ENCODE measurements around the gene ZNRF3.

The ZNRF3 gene

DNA sequence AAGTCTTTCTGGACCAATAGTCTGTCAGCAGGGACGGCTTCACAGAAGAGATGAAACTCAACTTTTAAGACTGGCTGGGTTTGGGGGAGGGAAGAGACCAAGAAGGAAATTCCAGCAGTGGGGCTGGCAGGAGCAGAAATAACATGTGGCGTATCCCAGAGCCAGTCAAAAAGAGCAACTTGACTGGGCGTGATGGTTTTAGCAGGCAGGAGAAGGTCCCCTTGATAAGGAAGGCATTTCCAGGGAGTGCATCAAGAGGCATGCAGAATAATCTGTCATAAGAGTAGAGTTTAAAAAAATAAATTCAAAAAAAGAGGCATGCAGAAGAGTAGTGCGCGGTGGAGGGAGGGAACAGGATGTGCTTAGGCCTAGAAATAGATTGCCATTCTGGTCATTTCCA lies 125.8 kb downstream of the ZNRF3 start:
- DNase-seq (ENCODE audit: low read depth in 2 of 2) = no peak

DNA sequence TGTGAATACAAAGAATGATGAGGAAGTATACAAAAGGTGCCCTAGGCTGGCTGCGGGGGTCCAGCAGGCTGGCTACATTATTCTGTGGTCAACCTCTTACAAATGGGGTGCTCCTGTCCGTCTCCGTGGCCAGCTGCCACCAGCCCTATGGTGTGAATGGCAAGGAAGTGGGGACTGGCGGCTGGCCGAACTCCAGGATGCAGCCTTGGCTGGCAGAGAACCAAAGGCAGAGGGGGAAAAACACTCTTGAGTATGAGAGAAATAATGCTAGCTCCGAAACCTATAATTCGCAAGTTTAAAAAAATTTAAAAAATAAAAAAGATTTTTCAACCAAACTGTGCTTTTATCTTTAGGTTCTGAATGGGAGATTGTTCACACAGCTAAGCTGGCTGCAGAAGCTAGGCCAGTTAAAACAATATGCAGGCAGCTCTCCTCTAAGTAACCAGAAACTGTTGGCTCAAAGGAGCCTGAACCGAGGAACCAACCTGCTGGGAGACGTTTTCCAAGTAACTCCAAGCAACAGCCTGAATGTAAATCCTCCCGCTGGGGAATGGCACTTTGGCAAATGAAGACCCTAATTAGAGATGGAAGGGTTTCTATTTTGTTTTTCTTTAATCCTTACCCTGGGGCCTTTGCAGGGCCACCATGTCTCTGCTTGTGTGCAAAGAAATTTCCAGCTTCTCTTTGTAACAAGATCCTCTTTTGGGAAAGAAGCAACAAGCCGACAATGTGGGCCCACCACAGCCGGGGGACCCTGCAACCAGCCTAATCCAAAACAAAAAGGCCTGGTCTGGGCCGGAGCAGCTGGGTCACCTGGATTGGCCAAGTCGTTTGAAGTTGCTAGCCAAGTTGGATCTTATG lies 128.1 kb downstream of the ZNRF3 start:
- no peak for DNase-seq (ENCODE audit: low read depth in 2 of 2)

DNA sequence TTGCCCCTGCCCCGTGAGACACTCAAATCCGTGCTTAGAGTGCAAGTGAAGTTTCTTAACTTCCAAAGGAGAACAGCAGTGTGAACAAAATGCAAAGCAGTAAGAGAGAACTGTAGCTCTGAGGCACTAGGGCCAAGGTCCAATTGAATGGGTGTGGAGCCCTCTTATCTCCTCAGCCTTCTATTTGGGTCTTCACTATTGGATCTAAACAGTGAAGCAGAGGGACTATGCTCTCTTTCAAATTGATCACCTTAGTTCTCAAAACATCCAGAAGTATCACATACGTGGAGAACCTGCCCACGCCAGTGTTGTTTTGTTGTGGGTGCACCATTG lies 128.7 kb downstream of the ZNRF3 start:
- DNase-seq (ENCODE audit: low read depth in 2 of 2) = no peak

DNA sequence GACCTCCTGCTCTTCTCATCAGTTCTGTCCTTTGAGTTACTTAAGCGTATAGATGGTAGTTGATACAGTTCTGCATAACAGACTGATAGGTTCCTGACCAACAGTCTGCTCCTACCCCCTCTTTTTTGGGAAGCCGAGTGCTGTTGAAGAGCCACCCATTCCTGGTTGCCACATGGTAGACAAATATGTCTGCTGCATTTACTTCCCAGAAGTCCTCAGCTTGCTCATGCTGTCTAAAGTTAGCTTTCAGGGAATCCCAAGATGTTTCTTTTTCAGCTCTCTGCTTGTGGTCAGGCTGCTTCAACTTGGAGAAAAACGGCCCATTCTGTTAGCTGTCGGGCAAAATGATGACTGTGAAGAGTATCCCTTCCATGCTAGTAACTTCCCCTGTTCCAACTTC lies 129.6 kb downstream of the ZNRF3 start:
- DNase-seq (ENCODE audit: low read depth in 2 of 2) = no peak

DNA sequence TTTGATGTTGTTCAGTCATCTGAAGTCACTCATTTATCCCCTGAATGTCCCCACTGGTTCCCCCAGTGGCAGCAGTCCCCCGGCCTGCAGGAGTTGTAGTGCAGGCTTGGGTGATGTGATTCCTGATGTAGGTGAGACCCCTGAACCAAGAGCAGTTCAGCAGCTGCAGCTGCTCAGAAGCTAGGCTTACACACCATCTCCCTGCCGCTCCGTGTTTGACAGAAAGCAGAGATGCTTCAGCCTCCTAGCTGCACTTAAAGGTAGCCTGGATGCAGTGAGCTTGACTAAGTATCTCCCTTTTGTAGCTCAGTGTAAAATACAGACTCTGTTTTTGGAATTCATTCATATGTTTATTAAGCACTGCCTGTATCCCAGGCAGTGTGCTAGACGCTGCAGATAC lies 130.9 kb downstream of the ZNRF3 start:
- no peak for DNase-seq (ENCODE audit: low read depth in 2 of 2)

DNA sequence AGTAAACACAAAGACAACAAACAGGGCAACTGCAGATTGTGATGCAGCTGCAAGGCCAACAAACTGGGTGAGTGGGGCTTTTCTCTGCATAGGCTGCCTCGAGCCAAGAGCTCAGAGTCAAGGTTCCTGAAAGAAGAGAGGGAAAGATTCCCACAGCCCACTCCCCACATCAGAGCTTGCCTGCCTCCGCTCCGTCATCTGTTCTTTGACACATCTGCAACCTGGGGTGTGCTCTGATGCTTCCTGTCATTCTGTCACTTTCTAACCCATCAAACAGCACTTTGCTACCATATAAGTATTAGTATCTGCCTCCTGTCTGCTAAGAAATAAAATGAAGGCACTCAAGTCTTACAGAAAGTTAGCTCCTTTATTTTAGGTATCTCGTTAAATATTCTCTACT lies 131.4 kb downstream of the ZNRF3 start:
- no peak for DNase-seq (ENCODE audit: low read depth in 2 of 2)

DNA sequence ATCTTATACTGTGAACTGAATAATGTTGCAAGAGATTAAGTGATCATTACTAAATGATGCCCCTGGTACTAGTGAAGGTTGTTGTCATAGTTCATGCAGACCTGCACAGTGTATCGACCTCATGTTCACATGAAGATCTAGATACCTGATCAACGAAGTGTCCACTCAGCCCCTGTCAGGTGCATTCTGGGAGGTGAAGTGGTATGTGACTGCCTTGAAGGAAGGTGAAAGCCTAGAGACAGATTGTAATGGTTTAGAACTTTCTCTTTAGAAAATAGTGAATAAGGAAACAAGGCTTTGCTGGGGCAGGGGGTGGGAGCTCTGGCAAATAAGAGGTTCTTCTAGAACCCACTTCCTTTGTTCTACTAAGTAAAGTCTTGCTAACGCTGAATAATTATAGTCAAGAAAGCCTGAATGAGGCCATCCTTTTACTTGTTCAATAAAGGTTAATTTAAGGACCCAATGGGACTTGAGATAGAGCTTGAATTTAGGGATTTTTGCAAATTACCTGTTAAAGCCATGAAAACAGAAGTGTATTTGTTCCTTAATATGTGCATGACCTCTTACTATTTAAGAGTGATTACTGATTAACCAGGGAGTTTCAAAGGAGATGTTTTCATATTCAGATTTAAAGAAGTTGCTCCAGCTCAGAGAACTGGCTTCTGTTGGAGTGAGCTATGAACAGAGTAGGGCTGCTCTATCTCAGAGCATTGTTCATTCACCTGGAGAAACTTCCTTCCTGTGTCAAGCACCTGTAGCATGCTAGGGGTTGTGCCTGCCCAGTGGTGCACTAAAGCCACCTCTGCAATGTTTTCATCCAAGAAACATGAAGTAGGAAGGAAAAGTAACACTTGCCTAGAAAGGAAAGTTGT lies 132.9 kb downstream of the ZNRF3 start:
- DNase-seq (ENCODE audit: low read depth in 2 of 2) = no peak

DNA sequence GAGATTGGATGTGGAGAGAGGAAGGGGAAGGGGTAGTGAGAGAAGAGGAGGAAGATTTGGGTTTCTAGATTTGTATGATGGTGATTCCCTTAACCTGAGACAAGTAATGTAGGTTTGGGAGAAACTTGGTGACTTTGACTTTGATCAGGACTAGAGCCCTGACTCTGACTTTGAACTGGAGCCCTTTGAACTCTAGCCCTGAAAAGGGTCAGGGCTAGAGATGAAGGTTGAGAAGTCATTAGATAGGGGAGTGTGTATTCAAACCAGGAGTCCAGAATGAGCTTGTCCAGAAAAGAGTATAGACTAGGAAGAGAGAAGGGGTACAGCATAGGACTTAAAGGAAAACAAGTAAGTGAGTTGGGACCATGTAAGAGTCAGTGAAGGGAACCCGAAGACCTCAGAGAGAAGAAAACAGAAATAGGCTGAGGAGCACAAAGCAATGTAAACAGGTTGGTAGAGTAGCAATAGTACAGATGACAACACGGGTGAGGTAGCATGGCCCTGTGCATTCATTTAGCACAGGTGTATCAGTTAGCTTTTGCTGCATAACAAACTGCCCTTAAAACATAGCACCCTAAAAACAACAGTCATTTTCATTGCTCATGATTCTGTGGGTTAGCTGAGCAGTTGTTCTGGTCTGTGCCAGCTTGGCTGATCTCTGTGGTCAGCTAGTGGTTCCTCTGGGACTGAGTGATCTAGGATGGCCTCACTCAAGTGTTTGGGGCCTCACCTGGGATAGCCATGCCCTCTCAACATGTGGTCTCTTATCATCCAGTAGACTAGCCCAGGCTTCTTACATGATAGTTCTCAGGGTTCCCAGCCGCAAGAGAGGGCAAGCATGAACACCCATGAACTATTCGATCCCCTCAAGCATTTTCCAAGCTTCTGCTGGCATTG lies 135.2 kb downstream of the ZNRF3 start:
- DNase-seq (ENCODE audit: low read depth in 2 of 2) = no peak

DNA sequence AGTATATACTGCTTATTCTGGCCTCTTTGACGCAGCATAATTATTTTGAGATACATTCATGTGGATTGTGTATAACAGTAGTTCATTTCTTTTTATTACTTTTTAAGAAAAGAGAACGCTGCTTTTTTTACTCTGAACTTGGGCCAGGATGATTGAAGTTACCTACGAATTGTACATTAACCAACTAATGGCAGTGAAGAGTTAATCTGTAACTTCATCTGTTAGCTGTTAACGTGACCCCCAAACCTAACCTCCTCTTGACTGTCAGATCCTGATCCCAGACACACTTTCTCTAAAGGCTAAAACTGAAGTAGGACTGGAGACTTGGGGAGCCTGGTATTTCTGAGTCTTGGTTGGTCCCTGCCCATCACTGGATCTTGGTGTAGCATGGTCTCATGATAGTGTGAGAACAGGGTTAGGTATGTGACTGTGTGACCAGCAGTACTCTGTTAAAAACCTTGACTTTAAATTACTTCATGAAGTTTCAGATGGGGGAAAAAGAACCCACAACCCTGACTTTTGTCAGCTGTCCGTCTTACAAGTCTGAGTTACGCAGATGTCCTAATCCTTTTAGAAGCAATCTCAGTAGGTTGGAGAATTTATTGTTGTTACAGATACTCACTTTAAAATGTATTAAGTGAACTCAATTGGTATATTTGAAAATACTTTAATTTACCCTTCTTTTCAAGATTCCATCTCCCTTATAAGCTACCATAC lies 138.9 kb downstream of the ZNRF3 start:
- DNase-seq (ENCODE audit: low read depth in 2 of 2) = no peak

DNA sequence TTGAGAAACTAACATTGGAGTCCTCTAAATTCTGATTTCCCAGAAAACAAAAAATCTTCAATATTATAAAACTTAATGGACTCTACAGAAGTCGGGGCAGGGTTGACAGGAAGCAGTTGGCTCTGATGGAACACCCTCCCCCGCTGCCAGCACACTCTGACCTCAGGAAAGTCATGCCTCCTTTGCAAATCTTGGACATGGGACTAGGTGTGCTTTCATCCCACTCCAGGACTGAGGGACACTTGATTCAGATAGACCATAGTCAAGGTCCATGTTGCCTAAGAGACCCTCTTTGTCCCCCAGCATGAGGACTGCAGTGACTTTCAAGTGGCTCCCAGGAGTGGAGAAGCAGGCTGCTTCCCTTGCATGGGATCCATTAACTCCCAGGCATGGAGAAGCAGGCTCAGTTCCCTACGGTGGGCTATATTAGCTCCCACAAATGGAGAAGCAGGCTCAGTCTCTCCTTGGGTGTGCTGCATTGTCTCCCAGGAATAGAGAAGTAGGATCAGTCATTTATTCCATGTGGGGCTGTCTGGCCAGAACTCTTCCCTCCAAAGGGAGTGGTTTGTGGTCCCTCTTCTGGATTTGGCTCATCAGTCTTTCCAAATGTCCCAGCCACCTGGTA lies 139.9 kb downstream of the ZNRF3 start:
- no peak for DNase-seq (ENCODE audit: low read depth in 2 of 2)

DNA sequence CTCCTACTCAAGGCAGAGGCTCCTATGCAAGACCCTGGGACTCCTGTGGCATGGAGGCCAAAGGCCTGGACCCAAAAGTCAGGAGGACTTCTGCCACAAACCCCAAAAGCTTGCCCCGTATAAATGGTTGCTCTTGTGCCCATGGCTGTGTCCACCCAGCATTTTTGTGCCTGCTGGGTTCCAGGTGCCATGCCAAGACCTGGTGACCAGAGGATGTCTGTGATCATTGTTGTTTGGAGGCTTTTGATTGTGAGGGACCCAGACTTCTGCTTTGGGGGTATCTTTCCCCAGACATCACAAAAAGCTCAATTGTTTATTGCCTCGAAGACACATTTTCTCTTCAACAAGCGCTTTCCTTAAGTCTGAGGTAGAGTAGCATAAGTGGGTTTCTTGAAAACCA lies 143.2 kb downstream of the ZNRF3 start:
- DNase-seq (ENCODE audit: low read depth in 2 of 2) = no peak

DNA sequence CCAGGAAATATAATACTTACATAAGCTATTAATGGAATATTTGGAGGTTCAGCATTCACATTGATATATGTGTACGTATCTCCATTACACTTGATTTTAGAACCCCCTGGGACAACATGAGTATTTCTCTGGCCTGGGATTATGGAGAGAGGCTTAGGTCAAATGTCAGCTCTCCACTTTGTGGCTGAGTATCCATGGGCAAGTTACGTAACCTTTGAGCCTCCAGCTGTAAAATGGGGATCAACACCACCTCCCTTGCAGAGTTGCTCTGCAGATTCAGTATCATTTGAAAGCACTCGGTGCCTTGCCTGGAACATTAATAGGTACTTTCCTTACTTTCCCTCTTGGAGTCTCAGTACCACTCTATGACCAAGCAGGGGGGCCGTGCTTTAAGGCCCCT lies 145.1 kb downstream of the ZNRF3 start:
- DNase-seq (ENCODE audit: low read depth in 2 of 2) = no peak

DNA sequence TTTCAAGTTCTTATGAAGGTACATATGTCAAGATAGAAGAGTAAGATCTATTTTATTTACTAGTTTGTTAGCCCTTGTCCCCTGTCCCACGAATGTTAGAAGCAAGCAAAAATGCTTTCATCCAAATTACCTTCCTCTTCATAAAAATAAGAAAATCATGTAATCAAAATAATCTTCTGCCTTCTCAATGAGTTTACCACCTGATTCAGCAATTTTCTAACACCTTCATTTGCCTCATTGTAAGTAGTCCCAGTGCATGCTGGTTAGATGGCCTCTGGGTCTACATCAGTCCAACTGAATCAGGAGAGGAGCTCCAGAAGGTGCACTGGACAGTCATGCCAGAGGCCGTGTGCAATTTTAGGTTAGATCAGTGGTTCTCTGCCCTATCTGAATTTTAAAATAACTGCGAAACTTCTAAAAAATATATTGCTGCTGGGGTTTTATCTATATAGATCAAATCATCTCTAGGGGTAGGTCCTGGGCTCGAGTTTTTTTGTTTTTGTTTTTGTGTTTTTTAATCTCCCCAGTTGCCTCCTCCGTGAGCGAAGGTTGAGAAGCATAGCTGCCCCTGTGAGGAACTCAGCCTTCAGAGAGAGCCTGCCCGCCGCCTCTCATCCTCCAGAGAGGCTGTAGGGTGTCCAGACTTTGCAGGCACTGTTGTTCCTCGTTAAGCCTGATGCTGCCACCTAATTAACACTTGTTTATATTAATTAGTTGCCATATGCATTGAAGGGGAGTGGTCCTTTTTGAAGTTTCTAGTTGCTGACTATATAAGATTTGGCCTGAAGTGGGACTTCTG lies 146.0 kb downstream of the ZNRF3 start:
- no peak for DNase-seq (ENCODE audit: low read depth in 2 of 2)

DNA sequence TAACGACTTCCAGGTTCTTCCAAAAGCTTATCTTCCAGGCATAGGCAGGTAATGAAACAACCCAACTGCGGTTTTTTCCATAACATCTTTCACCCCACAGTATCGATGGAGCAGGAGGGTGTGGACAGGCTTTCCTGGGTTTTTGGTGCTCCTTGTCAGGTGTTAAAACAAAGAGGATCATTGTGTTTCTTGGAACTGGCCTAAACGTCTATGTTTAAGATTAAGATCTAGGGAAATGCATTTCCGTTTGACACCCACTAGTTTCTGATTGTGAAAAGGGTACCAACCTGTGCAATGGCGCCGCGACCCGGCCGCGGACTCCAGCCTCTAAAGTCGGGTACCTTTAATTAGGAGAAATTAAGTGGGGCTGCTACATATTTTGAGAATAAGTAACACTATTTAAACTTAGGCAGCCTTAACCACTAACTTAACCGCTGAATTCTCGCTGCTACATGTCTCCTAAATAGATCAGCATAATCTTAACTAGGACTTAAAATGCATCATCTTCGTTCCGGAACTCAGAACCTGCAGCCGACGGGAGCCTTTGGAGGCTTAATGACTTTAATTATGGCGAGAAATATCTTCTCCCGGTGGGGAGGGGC lies 146.7 kb downstream of the ZNRF3 start:
- no peak for DNase-seq (ENCODE audit: low read depth in 2 of 2)

DNA sequence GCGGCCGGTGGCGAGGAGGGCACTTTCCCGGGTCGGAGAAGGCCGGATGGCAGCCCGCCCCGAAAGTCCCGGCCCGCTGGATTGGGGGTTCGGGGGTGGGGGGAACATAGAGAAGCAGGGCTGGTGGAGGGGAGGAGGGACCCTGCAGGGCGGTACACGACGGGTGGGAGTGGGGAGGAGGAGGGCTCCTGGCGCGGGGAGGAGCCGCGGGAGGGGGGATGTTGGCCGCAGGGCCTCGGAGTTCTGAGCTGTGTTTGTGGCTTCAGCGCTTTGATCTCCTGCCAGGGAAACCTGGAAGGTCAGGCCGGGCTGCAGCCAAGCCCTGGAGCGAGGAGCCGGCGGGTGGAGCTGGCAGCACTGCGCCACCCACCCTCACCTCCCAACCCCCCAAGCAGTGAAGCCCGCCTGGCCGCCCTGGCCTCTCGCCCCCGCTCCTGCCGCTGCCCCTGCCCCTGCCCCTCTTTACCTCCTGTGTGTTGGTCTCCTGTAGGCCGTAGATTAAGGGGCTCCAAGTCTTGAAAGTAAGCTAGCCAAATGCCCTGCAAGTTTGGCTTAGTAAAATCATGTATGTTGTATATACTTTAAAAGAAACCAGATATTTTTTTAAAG lies 147.3 kb downstream of the ZNRF3 start:
- no peak for DNase-seq (ENCODE audit: low read depth in 2 of 2)

DNA sequence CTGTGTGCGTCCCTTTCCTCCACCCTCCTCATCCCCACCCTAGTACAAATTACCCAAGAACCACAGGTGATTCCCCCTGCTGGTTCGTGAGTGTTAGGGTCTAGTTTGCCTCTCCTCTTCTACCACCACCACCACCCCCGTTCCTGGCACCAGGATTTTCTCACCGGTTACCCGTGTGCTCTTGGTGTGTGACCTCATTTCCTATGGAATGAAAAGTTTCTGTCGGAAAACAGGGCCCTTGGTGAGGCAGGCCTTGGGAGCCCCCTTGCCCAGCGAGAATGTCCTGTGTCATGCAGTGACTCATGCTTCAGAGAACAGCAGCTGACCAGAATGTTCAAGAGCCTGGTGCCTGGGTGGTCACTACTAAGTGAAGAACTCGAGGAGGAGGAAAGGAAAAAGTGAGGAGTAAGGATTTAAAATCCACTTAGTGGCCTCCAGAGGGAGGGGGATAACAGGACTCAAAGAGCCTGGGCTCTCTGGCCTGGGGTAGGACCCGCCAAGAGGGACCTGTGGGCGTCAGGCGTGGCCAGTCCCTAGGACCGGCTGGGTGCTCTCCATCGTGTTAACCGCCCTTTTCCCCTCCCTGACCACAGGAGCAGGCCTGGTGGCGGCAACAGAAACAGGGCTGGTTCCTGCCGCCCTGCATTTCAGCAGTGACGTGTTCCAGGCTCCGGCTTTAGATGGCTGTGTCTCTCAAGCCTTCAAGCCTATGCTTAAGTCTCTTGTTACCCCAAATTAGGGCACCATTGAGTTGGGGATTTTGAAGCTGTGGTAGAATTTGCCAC lies 148.0 kb downstream of the ZNRF3 start:
- no peak for DNase-seq (ENCODE audit: low read depth in 2 of 2)

DNA sequence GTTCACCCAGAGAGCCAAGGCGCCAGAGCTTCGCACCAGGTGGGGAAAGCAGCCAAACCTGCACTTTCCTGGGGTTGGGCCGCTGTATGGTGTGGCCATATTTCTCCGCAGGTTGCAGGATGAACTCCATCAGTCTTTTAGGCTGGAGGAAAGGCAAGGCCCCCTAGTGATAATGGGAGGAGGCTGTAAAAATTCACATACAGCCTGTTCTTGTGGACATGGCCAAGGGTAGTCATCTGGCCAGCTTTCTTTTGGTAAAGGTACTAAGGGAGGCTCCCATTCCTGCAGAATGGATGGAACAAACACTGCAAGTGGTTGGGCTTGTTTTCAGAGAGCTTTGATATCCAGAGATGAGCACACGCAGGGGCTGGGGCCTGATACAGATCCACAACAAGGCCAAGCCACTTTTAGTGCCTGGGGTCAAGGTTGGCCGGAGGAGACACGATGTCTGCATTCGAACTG lies 148.7 kb downstream of the ZNRF3 start:
- no peak for DNase-seq (ENCODE audit: low read depth in 2 of 2)

DNA sequence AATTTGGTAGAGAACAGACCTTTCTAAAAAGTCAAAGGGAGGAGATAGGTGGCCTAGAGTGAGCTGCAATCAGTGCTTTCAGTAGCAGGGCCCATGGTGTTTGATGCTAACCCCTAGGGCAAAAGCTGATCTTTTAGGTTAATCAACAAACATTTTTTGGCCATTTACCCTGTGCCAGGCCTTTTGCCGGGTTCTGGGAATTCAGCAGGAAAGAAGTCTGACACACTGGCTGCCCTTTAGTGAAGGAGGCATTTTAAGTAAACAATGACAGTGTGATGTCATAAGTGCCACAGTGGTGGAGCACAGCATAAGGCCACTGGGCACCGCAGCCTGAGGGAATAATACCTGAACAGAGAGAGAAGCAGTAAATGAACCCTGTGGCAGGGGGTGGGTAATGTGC lies 149.2 kb downstream of the ZNRF3 start:
- DNase-seq (ENCODE audit: low read depth in 2 of 2) = no peak
